ENCODE measurements around the gene FARS2. TPM values are rescaled to one million over a fixed set of nuclear protein-coding genes. Genes with fewer than 3 reads are reported as not detected.
A peak's percentile ranks its signal among the peaks of the same experiment; 100 is the strongest.
"Not testable (repeated sequence)": the region's sequence is repeated elsewhere in the genome, so short reads cannot be mapped to it uniquely, and the experiment has no call there.

The FARS2 gene
- polyA plus RNA-seq, 1 donor from 2014 or later, result 32.8 TPM

DNA sequence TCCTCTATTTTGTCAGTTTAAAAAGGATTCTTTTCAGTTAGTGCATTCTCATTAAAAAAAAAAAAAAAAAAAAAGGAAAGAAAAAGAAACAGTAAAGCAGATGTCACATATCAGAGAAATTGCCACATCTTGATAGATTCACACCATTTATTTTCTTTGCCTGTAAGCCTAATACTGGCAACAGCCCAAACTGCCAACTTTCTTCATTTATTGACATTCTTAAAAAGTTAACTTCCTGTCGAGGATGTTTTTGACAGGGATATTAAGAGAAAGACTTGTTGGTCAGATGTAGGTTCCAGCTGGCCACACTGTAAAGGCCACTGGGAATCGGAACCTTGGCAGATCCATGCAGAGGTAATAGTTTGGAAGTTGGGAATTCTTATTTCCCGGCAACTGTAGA is 412.8 kb downstream of the FARS2 start:
- H3K36me3 Mint-ChIP-seq, result peaks cover 4% of the 10 kb centered on the region
- H3K4me1 Mint-ChIP-seq, result peaks cover 8 to 44% (median 17%) of the 10 kb centered on the region in 3 donors
- no peaks in the 10 kb centered on the region for H3K9me3 Mint-ChIP-seq
- H3K27ac Mint-ChIP-seq, result no peak overlapping the region
- H3K4me3 Mint-ChIP-seq, result no peak overlapping the region
- no peaks in the 10 kb centered on the region for H3K27me3 Mint-ChIP-seq

- Mint-ChIP-seq H3K27me3 (no peaks in the 10 kb centered on the region), H3K9me3 (no peaks in the 10 kb centered on the region), H3K4me1 (peaks cover 11 to 50% (median 23%) of the 10 kb centered on the region in 3 donors), H3K4me3 (no peak overlapping the region), H3K27ac (no peak overlapping the region), H3K36me3 (peaks cover 4% of the 10 kb centered on the region)
Observed at GRCh38 chr6:5674721-5675120, 413.4 kb downstream of the FARS2 start.

DNA sequence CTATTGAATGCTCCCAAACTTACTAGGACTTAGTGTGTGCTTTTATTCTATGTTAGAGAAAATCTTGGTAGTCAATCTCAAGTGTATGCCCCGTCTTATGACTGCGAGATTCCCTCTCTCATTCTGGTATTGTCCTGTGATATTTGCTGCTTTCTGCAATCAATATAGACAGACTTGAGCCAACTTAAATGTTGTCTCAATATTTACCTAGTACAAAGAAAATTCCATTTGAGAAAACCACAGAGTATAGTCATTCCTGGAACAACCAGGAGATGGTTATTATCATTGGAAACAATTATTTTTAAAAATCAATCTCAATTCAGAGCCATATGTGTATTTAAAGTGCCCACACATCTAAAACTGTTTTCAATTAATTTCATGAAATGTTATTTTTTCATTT is 415.4 kb downstream of the FARS2 start:
- Mint-ChIP-seq H3K36me3 (peaks cover 4% of the 10 kb centered on the region), H3K27me3 (no peaks in the 10 kb centered on the region), H3K4me1 (peaks cover 14 to 53% (median 30%) of the 10 kb centered on the region in 3 donors), H3K4me3 (no peak overlapping the region), H3K27ac (no peak overlapping the region), H3K9me3 (no peaks in the 10 kb centered on the region)

GRCh38 chr6:5677219-5678000 is 416.1 kb downstream of the FARS2 start:
- H3K36me3 Mint-ChIP-seq, result peaks cover 4% of the 10 kb centered on the region
- no peak overlapping the region for H3K27ac Mint-ChIP-seq
- H3K27me3 Mint-ChIP-seq, result no peaks in the 10 kb centered on the region
- H3K4me1 Mint-ChIP-seq, result peaks cover 17 to 55% (median 30%) of the 10 kb centered on the region in 3 donors
- peak overlapping the region in 1 of 4 donors; percentile 65 for H3K4me3 Mint-ChIP-seq
- no peaks in the 10 kb centered on the region for H3K9me3 Mint-ChIP-seq

DNA sequence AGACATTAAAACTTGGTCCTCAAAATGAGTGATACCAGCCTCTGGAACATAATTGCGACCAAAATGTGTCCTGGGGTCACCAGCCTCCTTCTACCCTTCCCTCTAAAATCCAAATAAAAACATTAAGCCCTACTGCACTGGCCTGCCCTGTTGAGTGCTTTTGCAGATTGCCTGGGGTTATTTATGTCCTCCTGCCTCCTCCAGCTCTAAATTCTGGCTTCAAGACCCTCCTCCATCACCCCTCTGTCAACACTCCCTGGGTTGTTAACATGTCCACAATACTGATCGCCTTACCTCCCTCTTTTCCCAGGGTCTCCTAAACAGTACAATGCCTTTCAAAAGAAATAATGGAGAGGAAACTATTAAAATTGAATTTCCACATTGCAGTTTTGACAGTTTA is 418.0 kb downstream of the FARS2 start:
- peak overlapping the region in 1 of 3 donors; percentile 32 for H3K27ac Mint-ChIP-seq
- H3K27me3 Mint-ChIP-seq, result no peaks in the 10 kb centered on the region
- H3K4me3 Mint-ChIP-seq, result peak overlapping the region in 1 of 4 donors; percentile 72
- H3K9me3 Mint-ChIP-seq, result no peaks in the 10 kb centered on the region
- peaks cover 9% of the 10 kb centered on the region for H3K36me3 Mint-ChIP-seq
- peaks cover 17 to 43% (median 30%) of the 10 kb centered on the region in 3 donors for H3K4me1 Mint-ChIP-seq

- H3K27me3 Mint-ChIP-seq, result no peaks in the 10 kb centered on the region
- peaks cover 9% of the 10 kb centered on the region for H3K36me3 Mint-ChIP-seq
- peak overlapping the region; percentile 32 to 80 (median 51) for H3K27ac Mint-ChIP-seq
- H3K4me3 Mint-ChIP-seq, result peak overlapping the region in 3 of 4 donors; percentile 1 to 72 (median 56)
- peaks cover 17 to 40% (median 29%) of the 10 kb centered on the region in 3 donors for H3K4me1 Mint-ChIP-seq
- no peaks in the 10 kb centered on the region for H3K9me3 Mint-ChIP-seq
Observed at GRCh38 chr6:5679691-5680090, 418.4 kb downstream of the FARS2 start.

- Mint-ChIP-seq H3K4me1 (peaks cover 17 to 39% (median 29%) of the 10 kb centered on the region in 3 donors), H3K27ac (peak overlapping the region; percentile 32 to 82 (median 51)), H3K4me3 (peak overlapping the region in 3 of 4 donors; percentile 1 to 72 (median 56))
Observed at GRCh38 chr6:5680095-5680494, 418.8 kb downstream of the FARS2 start.

GRCh38 chr6:5681480-5681879 is 420.2 kb downstream of the FARS2 start:
- Mint-ChIP-seq H3K4me1 (peaks cover 17 to 39% (median 29%) of the 10 kb centered on the region in 3 donors), H3K9me3 (no peaks in the 10 kb centered on the region), H3K27ac (peak overlapping the region; percentile 14 to 67 (median 32)), H3K27me3 (no peaks in the 10 kb centered on the region), H3K36me3 (peaks cover 15% of the 10 kb centered on the region), H3K4me3 (peak overlapping the region in 3 of 4 donors; percentile 2 to 59 (median 7))

More at GRCh38 chr6:5680095-5680494, 418.8 kb downstream of the FARS2 start:
- H3K27me3 Mint-ChIP-seq, result no peaks in the 10 kb centered on the region
- peaks cover 12% of the 10 kb centered on the region for H3K36me3 Mint-ChIP-seq
- H3K9me3 Mint-ChIP-seq, result no peaks in the 10 kb centered on the region

DNA sequence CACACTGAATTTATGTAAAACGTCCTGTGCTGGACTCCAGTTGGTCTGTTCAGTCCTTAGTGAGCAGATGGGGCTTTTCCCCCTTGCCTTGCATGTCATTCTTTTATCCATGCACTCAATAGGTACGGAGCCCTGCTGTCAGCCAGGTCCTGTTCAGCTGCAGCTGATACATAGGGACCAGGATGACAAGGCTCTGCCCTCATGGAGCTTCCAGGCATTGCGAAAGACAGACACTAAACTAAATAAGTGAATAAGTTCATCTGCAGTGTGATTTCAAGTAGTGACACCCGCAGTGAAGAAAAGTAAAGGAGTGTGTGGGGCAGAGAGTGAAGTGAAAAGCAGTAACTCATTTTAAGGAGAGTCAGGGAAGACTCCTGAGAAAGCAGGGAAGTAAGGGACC is 421.2 kb downstream of the FARS2 start:
- Mint-ChIP-seq H3K4me3 (no peak overlapping the region), H3K9me3 (no peaks in the 10 kb centered on the region), H3K4me1 (peaks cover 17 to 35% (median 29%) of the 10 kb centered on the region in 3 donors), H3K27me3 (no peaks in the 10 kb centered on the region), H3K27ac (no peak overlapping the region), H3K36me3 (peaks cover 15% of the 10 kb centered on the region)

- Mint-ChIP-seq H3K36me3 (peaks cover 13% of the 10 kb centered on the region), H3K4me1 (peaks cover 17 to 32% (median 25%) of the 10 kb centered on the region in 3 donors)
- H3K9me3 Mint-ChIP-seq, H3K27me3 Mint-ChIP-seq, H3K4me3 Mint-ChIP-seq, H3K27ac Mint-ChIP-seq: not testable (repeated sequence)
Observed at GRCh38 chr6:5683747-5684146, 422.4 kb downstream of the FARS2 start.

- Mint-ChIP-seq H3K36me3 (peaks cover 13% of the 10 kb centered on the region), H3K27ac (no peak overlapping the region), H3K4me1 (peaks cover 13 to 24% (median 22%) of the 10 kb centered on the region in 3 donors), H3K27me3 (no peaks in the 10 kb centered on the region), H3K4me3 (no peak overlapping the region), H3K9me3 (no peaks in the 10 kb centered on the region)
Observed at GRCh38 chr6:5684320-5685053, 423.2 kb downstream of the FARS2 start.

- Mint-ChIP-seq H3K4me1 (peaks cover 12 to 18% (median 16%) of the 10 kb centered on the region in 3 donors), H3K4me3 (no peak overlapping the region), H3K36me3 (peaks cover 11% of the 10 kb centered on the region), H3K9me3 (peaks cover 2 to 6% (median 5%) of the 10 kb centered on the region in 3 donors), H3K27me3 (no peaks in the 10 kb centered on the region), H3K27ac (peak overlapping the region in 1 of 3 donors; percentile 19)
Observed at GRCh38 chr6:5693225-5694145, 432.2 kb downstream of the FARS2 start.

DNA sequence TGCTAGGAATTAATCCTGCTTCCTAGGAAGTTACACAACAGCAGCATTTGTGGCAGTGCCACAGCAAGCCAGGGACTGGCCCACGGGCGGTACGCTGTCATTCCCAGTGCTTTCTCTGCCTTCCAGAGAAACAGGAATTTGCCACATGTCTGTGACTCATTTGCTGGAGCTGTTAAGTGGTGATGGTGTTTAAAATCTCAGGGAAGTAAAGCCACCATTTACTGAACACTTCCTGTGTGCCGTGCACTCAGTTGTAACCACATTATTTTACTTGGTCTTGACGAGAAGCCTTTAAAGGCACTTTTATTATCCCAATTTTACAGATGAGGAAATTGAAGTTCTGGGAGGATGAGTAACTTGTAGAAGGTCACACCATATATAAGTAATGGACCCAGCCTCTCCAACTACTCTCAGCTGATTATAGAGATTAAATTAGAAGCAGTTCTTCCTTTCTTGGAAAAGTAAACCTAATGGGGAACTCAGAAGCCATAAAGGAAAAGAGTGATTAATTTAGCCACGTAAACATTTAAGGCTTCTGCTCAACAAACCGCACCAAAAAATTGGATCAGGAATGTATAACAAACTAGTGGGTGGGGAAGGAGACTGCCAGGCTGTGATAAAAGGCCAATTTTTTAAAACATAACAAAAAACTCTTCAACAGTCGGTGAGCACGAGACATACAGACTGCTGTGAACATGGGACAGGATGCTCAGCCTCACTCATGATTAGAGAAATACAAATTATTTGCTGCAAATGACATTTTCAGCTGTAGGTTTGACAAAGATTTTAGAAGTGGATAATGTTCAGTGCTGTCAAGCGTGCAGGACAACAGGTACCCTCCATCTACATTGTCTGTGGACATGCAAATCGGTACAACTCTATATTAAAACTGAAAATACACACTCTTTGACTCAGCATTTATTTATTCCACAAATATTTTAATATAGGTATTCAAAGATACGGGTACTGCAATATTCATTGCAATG is 434.2 kb downstream of the FARS2 start:
- Mint-ChIP-seq H3K27ac (peak overlapping the region in 2 of 3 donors; percentile 44 to 67), H3K36me3 (peaks cover 9% of the 10 kb centered on the region), H3K4me1 (peaks cover 18 to 25% (median 19%) of the 10 kb centered on the region in 3 donors), H3K27me3 (no peaks in the 10 kb centered on the region), H3K4me3 (peak overlapping the region in 3 of 4 donors; percentile 22 to 82 (median 44)), H3K9me3 (peaks cover under 1 to 4% (median 2%) of the 10 kb centered on the region in 3 donors)
